Tibial artery (tissue), 4 donors: ENCODE data around the gene SEC22A.

Experiments
- DNase-seq, 2 donors: peaks; one replicate each; pipeline ENCODE4 v3.0.0-alpha.2; 2019
- H3K27ac ChIP-seq, 2 donors: fragments of 200-600 bp; sonication (generic) in 1 of 2; 1 replicate in 1 of 2; 2 replicates in 1 of 2; pipeline ENCODE4 v1.5.1; 2018 to 2019; ENCODE audit warnings: mild to moderate bottlenecking in 1 of 2
- H3K27me3 ChIP-seq, 2 donors: fragments of 200-600 bp; sonication (generic) in 1 of 2; one replicate each; pipeline versions ENCODE4 v1.5.1 to v1.6.0; 2016 to 2019
- H3K36me3 ChIP-seq, 3 donors: fragments of 200-600 bp; sonication (generic) in 2 of 3; one replicate each; pipeline ENCODE4 v1.5.1; 2016 to 2019; ENCODE audit warnings: mild to moderate bottlenecking in 2 of 3
- H3K4me1 ChIP-seq, 4 donors: fragments of 200-600 bp; sonication (generic) in 2 of 4; 1 replicate in 3 of 4; 2 replicates in 1 of 4; pipeline ENCODE4 v1.5.1; 2016 to 2019
- H3K4me3 ChIP-seq, 2 donors: fragments of 200-600 bp; sonication (generic) in 1 of 2; 1 replicate in 1 of 2; 2 replicates in 1 of 2; pipeline ENCODE4 v1.5.1; 2018 to 2019; ENCODE audit warnings: mild to moderate bottlenecking in 2 of 2
- H3K9me3 ChIP-seq, 3 donors: fragments of 200-600 bp; sonication (generic) in 1 of 3; one replicate each; pipeline ENCODE4 v1.5.1; 2016 to 2019
- intact Hi-C: fragments of 100-400 bp; cut with DNase I; formaldehyde crosslinking; loops from one replicate; pipeline ENCODE4 v1.15.0; 2023; ENCODE audit warnings: low total_unique reads
- TF ChIP-seq, protein P1 (sequence below), 2 experiments: fragments of 200-600 bp in 1 of 2; fragments of 450-650 bp in 1 of 2; IDR thresholded peaks; one replicate each; pipeline ENCODE4 v1.5.1; 2017 to 2019; ENCODE audit warnings: antibody characterized with exemption in 2 of 2, mild to moderate bottlenecking in 1 of 2, moderate library complexity in 1 of 2

Gene SEC22A

DNA sequence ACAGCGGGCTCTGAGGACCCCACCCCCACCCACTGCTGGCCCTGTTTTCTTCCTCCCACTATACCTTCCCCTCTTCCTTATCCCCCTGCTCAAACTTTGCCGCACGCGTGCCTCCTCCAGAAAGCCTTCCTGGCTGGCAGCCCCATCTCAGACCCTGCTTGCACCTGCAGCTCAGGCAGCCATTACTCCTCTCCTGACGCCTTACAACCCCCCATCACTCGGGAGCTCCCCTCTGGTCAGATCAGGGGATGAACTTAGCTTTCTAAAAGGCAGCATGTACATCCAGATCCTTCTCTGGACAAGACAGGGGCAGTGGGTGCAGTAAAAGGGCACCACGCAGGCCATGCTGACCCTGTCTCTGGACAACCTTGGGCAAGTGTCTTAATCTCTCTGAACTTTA is 94.5 kb downstream of the SEC22A start:
- TF ChIP-seq, protein P1, sequence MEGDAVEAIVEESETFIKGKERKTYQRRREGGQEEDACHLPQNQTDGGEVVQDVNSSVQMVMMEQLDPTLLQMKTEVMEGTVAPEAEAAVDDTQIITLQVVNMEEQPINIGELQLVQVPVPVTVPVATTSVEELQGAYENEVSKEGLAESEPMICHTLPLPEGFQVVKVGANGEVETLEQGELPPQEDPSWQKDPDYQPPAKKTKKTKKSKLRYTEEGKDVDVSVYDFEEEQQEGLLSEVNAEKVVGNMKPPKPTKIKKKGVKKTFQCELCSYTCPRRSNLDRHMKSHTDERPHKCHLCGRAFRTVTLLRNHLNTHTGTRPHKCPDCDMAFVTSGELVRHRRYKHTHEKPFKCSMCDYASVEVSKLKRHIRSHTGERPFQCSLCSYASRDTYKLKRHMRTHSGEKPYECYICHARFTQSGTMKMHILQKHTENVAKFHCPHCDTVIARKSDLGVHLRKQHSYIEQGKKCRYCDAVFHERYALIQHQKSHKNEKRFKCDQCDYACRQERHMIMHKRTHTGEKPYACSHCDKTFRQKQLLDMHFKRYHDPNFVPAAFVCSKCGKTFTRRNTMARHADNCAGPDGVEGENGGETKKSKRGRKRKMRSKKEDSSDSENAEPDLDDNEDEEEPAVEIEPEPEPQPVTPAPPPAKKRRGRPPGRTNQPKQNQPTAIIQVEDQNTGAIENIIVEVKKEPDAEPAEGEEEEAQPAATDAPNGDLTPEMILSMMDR (IDR thresholded peaks at IDR 0.05), result no peak
- no peaks in the 10 kb centered on the region for H3K4me1 ChIP-seq
- intact Hi-C loops, result no loop called here
- H3K4me3 ChIP-seq, result no peak overlapping the region
- no peaks in the 10 kb centered on the region for H3K27me3 ChIP-seq
- DNase-seq, result peak; percentile 6 to 57
- H3K27ac ChIP-seq, result no peak overlapping the region
- peaks cover 81 to 90% (median 88%) of the 10 kb centered on the region in 3 donors for H3K36me3 ChIP-seq
- no peaks in the 10 kb centered on the region for H3K9me3 ChIP-seq

DNA sequence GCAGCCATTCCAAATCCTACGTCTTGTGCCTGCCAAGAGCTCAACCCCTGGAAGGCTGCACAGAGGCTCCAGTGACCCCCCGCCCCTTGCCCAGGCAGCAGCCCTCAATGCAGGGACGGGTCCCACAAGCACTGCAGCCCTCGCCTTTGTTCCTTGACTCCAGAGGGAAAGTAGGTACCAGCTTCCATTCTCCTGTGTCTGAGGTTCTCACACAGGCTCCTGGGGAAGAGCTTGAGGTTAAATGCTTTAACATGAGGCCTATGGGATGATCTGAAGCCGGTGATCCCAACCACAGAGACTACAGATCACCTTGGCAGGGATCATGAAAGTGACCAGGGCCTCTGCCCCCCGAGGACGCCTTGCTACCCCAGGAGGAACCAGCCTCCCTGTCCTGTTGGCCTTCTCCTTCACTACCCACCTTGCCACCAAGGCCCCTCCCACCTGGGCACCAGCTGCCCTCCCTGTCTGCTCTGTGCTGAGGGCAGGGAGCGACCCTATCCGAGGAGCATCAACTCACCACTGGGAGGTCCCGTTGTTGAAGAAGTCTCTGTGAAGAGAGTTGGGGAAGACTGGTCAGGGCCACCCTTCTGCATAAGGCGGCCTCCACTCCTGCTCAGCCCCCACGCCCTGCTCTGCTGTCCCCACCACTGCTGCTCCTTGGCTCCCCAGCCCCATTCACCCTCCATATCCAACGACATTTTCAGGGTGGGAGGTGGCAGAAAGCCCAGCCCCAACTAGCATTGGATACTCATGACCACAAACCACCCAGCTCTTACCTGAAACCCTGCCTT is 95.3 kb downstream of the SEC22A start:
- H3K4me1 ChIP-seq, result no peaks in the 10 kb centered on the region
- TF ChIP-seq, protein P1 (IDR thresholded peaks at IDR 0.05), result no peak
- no peak overlapping the region for H3K27ac ChIP-seq
- H3K27me3 ChIP-seq, result no peaks in the 10 kb centered on the region
- peaks cover 81 to 90% (median 88%) of the 10 kb centered on the region in 3 donors for H3K36me3 ChIP-seq
- H3K4me3 ChIP-seq, result no peak overlapping the region
- peak; percentile 12 to 59 for DNase-seq
- H3K9me3 ChIP-seq, result no peaks in the 10 kb centered on the region
- intact Hi-C loops, result no loop called here

DNA sequence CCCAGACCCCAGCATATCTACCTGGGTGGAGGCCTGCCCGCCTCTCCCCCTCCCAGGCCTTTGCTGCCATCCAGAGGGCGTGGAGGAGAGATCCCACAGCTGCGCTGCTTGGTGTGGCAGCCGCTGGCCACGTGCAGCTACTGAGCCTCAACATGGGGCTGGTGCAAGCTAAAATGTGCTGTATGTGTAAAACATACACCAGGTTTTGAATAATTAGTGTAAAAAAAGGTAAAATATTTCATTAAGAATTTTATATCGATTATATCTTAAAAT is 95.8 kb downstream of the SEC22A start:
- Histone ChIP-seq H3K9me3 (no peaks in the 10 kb centered on the region), H3K36me3 (peaks cover 81 to 90% (median 89%) of the 10 kb centered on the region in 3 donors), H3K4me1 (no peaks in the 10 kb centered on the region), H3K27ac (no peak overlapping the region), H3K27me3 (no peaks in the 10 kb centered on the region), H3K4me3 (no peak overlapping the region)
- DNase-seq, result no peak
- intact Hi-C loops, result no loop called here
- TF ChIP-seq, protein P1 (IDR thresholded peaks at IDR 0.05), result no peak

DNA sequence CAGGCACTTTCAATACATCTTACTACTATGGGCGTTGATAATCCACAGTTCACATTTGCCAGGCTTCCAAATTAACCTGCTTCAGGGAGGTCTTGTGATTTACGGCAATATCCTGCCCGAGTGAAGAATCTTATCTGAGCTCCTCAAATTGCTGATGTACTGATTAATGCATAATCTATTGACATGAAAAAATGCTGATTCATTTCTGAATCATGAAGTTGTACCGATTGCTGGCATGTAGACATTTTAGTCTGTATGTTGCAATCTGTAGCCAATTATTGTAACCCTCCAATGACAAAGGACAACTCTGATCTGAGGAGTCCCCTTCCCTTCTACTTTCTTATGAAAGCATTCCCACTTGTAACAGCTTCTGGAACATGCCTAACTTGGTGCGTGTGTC is 97.2 kb downstream of the SEC22A start:
- intact Hi-C loops, result no loop called here
- TF ChIP-seq, protein P1 (IDR thresholded peaks at IDR 0.05), result no peak
- H3K27ac ChIP-seq, result no peak overlapping the region
- H3K36me3 ChIP-seq, result peaks cover 90 to 92% (median 90%) of the 10 kb centered on the region in 3 donors
- H3K4me3 ChIP-seq, result no peak overlapping the region
- H3K9me3 ChIP-seq, result no peaks in the 10 kb centered on the region
- H3K4me1 ChIP-seq, result no peaks in the 10 kb centered on the region
- no peaks in the 10 kb centered on the region for H3K27me3 ChIP-seq
- DNase-seq, result no peak

DNA sequence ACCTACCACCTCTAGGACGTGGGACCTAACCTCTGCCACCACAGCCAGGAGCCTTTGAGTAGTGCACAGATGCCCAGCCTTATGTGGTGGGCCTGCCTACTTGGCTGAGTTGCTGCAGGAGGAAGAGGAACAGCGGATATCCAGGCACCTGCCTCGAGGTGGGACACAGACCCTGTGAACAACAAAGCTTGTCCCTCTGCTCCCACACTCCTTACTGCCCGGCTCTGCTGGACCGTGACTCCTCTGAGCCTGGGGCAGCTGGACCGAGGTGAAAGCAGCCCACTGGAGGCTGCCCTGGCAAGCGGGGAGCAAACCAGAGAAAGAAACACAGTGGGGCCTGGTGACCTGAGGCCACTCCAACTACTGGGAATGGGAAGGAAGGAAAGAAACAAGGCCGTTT is 97.8 kb downstream of the SEC22A start:
- Histone ChIP-seq H3K9me3 (no peaks in the 10 kb centered on the region), H3K4me1 (no peaks in the 10 kb centered on the region), H3K4me3 (no peak overlapping the region), H3K27ac (no peak overlapping the region), H3K27me3 (no peaks in the 10 kb centered on the region), H3K36me3 (peaks cover 90 to 92% (median 90%) of the 10 kb centered on the region in 3 donors)
- TF ChIP-seq, protein P1 (IDR thresholded peaks at IDR 0.05), result no peak
- intact Hi-C loops, result no loop called here
- DNase-seq, result peak in 1 of 2 donors; percentile 11
